CD4-positive, alpha-beta T cell (primary cell): ENCODE results near the gene MTOR. TPM values are rescaled to one million over a fixed set of nuclear protein-coding genes. Genes with fewer than 3 reads are reported as not detected.

Experiments used
- ATAC-seq: fragments of 200-7000 bp; cut with Tn5 transposase; one replicate; pipeline ENCODE4 v1.10.0; 2022; ENCODE audit warnings: mild to moderate bottlenecking; ENCODE audit not compliant: poor library complexity
- CTCF ChIA-PET: fragments of 350-600 bp; sonication (Branson Sonifier 250); formaldehyde crosslinking; loops from one replicate; lab custom pipeline; 2021; ENCODE audit warnings: antibody characterized with exemption, inconsistent platforms; lab: Charles Lee
- POLR2A ChIA-PET: fragments of 350-600 bp; sonication (Branson Sonifier 250); formaldehyde crosslinking; loops from one replicate; lab custom pipeline; 2021; ENCODE audit warnings: antibody characterized with exemption, inconsistent platforms; lab: Charles Lee
- DNase-seq, 14 experiments: peaks; one replicate each; pipeline ENCODE4 v3.0.0-alpha.2; 2013 to 2020; ENCODE audit warnings: mixed read lengths in 2 of 14
- H3K27ac ChIP-seq, 2 donors: one replicate each; pipeline versions ENCODE4 v1.5.1 to v1.7.0; 2013; ENCODE audit warnings: low read length in 2 of 2, low read depth in 1 of 2, mild to moderate bottlenecking in 1 of 2
- H3K27me3 ChIP-seq, 2 experiments: 1 replicate in 1 of 2; 2 replicates in 1 of 2; pipeline versions ENCODE4 v1.6.1 to v1.7.0; 2013; ENCODE audit warnings: low read length in 2 of 2, control low read depth in 1 of 2, mild to moderate bottlenecking in 1 of 2, moderate library complexity in 1 of 2; ENCODE audit not compliant: insufficient read depth in 2 of 2, control insufficient read depth in 1 of 2
- H3K36me3 ChIP-seq: one replicate; pipeline ENCODE4 v1.6.1; 2013; ENCODE audit warnings: low read length, control low read depth; ENCODE audit not compliant: insufficient read depth
- H3K4me1 ChIP-seq: one replicate; pipeline ENCODE4 v1.6.1; 2013; ENCODE audit warnings: low read length, control low read depth; ENCODE audit not compliant: insufficient read depth
- H3K4me3 ChIP-seq: one replicate; pipeline ENCODE4 v1.5.1; 2013; ENCODE audit warnings: mild to moderate bottlenecking, low read length, moderate library complexity
- H3K9me3 ChIP-seq, 2 experiments: 1 replicate in 1 of 2; 2 replicates in 1 of 2; pipeline versions ENCODE4 v1.6.1 to v1.7.0; 2013; ENCODE audit warnings: low read length in 2 of 2, mild to moderate bottlenecking in 2 of 2, control low read depth in 1 of 2, moderate library complexity in 1 of 2; ENCODE audit not compliant: control insufficient read depth in 1 of 2, insufficient read depth in 1 of 2
- H3K27ac Mint-ChIP-seq: one replicate; pipeline ENCODE4 v1.8.0; 2020; ENCODE audit warnings: mixed read lengths
- H3K27me3 Mint-ChIP-seq: one replicate; pipeline ENCODE4 v1.8.0; 2021; ENCODE audit warnings: mixed read lengths
- H3K36me3 Mint-ChIP-seq: one replicate; pipeline ENCODE4 v1.8.0; 2021; ENCODE audit warnings: low read depth, mixed read lengths
- H3K4me1 Mint-ChIP-seq: one replicate; pipeline ENCODE4 v1.8.0; 2021; ENCODE audit warnings: low read depth, mixed read lengths
- H3K4me3 Mint-ChIP-seq: one replicate; pipeline ENCODE4 v1.8.0; 2020; ENCODE audit warnings: mild to moderate bottlenecking, mixed read lengths
- H3K9me3 Mint-ChIP-seq: one replicate; pipeline ENCODE4 v1.8.0; 2020; ENCODE audit warnings: mixed read lengths
- intact Hi-C, 2 experiments: fragments of 100-400 bp; cut with DNase I in 1 of 2; cut with micrococcal nuclease in 1 of 2; formaldehyde crosslinking; loops; one replicate each; pipeline versions ENCODE4 v1.15.1 to v1.9.0; 2023 to 2025; cut with DNase I, micrococcal nuclease
- total RNA-seq, 174 experiments: library from RNA in 2 of 174; stranded (reverse) in 2 of 174; gene quantifications; one replicate each; pipeline ENCODE4 v1.2.3 and lab custom pipeline; 2021 to 2026
- TF ChIP-seq, protein P1 (sequence below): fragments of 200-600 bp; IDR thresholded peaks from one replicate; pipeline ENCODE4 v1.8.0; 2022; ENCODE audit warnings: antibody characterized with exemption, mild to moderate bottlenecking

MTOR gene
- total RNA-seq, 2 experiments from 2014 or later = 27.3 to 28.9 TPM

DNA sequence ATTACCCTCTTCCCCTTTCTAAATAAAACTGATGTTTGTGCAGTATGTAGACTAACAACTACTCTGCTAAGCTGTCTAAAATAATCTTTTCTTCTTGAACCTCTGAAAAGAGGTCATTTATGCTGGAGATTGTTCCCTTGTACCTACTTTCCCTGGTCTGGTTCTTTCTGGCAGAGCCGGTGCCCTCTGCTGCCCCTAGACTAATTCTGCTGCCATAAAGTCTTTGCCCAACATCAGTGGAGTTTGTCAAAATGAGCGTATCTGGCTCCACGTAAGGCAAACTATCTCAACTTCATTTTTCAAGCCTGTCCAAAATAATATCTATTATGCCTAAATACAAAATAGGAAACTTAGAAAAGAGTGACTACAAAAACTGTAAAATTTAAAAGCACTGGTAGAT, 104.1 kb downstream of the MTOR start:
- H3K9me3 ChIP-seq = no peaks in the 10 kb centered on the region
- no peak overlapping the region for H3K27ac Mint-ChIP-seq
- no peak overlapping the region for H3K27ac ChIP-seq
- H3K4me1 ChIP-seq = no peaks in the 10 kb centered on the region
- H3K9me3 Mint-ChIP-seq = no peaks in the 10 kb centered on the region
- no peak overlapping the region for H3K4me3 Mint-ChIP-seq
- peaks cover 72% of the 10 kb centered on the region for H3K36me3 Mint-ChIP-seq
- H3K4me1 Mint-ChIP-seq = peaks cover 5% of the 10 kb centered on the region
- peaks cover 37% of the 10 kb centered on the region for H3K36me3 ChIP-seq
- H3K27me3 Mint-ChIP-seq = no peaks in the 10 kb centered on the region
- ATAC-seq (no peak), DNase-seq (no peak)
- ChIA-PET POLR2A (no interaction called here), CTCF (no interaction called here)
- H3K27me3 ChIP-seq = no peaks in the 10 kb centered on the region
- no peak overlapping the region for H3K4me3 ChIP-seq
- intact Hi-C loops = no loop called here
- TF ChIP-seq, protein P1, sequence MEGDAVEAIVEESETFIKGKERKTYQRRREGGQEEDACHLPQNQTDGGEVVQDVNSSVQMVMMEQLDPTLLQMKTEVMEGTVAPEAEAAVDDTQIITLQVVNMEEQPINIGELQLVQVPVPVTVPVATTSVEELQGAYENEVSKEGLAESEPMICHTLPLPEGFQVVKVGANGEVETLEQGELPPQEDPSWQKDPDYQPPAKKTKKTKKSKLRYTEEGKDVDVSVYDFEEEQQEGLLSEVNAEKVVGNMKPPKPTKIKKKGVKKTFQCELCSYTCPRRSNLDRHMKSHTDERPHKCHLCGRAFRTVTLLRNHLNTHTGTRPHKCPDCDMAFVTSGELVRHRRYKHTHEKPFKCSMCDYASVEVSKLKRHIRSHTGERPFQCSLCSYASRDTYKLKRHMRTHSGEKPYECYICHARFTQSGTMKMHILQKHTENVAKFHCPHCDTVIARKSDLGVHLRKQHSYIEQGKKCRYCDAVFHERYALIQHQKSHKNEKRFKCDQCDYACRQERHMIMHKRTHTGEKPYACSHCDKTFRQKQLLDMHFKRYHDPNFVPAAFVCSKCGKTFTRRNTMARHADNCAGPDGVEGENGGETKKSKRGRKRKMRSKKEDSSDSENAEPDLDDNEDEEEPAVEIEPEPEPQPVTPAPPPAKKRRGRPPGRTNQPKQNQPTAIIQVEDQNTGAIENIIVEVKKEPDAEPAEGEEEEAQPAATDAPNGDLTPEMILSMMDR = no peak

DNA sequence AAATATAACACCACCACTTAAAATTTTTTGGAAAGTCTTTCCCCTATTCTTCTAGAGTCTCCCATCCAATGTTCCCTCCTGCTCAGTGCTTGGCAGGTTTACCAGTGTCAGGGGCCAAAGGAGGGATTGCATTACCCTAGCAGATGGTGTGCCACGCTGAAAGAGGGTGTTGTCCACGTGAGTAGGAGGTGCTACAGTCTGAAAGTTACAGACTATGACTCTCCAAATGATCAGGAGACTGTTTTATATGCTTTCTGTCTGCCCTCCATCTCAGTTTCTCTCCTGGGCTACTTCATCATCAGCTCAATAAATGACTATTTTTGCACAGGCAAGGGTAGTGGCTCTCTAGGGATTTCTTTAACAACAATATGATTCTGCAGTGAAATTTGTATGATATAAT, 104.5 kb downstream of the MTOR start:
- DNase-seq (no peak), ATAC-seq (no peak)
- peaks cover 72% of the 10 kb centered on the region for H3K36me3 Mint-ChIP-seq
- peaks cover 5% of the 10 kb centered on the region for H3K4me1 Mint-ChIP-seq
- TF ChIP-seq, protein P1 = no peak
- H3K4me1 ChIP-seq = no peaks in the 10 kb centered on the region
- H3K27me3 Mint-ChIP-seq = no peaks in the 10 kb centered on the region
- no peaks in the 10 kb centered on the region for H3K27me3 ChIP-seq
- no peaks in the 10 kb centered on the region for H3K9me3 ChIP-seq
- peaks cover 41% of the 10 kb centered on the region for H3K36me3 ChIP-seq
- no peak overlapping the region for H3K4me3 Mint-ChIP-seq
- H3K9me3 Mint-ChIP-seq = no peaks in the 10 kb centered on the region
- no peak overlapping the region for H3K4me3 ChIP-seq
- CTCF ChIA-PET = no interaction called here
- intact Hi-C loops = no loop called here
- H3K27ac ChIP-seq = no peak overlapping the region
- POLR2A ChIA-PET = no interaction called here
- H3K27ac Mint-ChIP-seq = no peak overlapping the region

DNA sequence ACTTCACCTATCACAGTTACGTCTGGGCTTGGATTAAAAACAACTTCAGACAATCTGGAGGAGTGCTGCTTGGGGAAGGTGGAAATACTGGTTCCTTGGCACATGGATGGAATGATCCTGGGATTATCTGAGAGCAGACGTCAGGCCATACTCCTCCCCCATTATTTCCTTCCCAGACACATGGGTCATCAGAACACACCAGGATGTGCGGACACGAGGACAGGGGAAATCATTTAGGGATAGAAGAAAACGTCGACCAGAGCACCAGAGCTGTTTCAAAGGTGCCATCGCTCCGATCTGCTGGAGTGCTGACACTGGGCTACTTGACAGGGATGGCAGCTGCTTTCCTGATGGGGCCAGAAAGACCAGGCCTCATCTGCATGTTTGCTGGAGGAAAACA, 105.0 kb downstream of the MTOR start:
- H3K36me3 ChIP-seq = peaks cover 46% of the 10 kb centered on the region
- no peaks in the 10 kb centered on the region for H3K9me3 ChIP-seq
- Mint-ChIP-seq H3K4me1 (peaks cover 5% of the 10 kb centered on the region), H3K36me3 (peaks cover 74% of the 10 kb centered on the region), H3K27me3 (no peaks in the 10 kb centered on the region), H3K4me3 (no peak overlapping the region), H3K27ac (no peak overlapping the region), H3K9me3 (no peaks in the 10 kb centered on the region)
- no peaks in the 10 kb centered on the region for H3K27me3 ChIP-seq
- no peak overlapping the region for H3K27ac ChIP-seq
- intact Hi-C loops = no loop called here
- no peak for DNase-seq
- TF ChIP-seq, protein P1 = no peak
- no peaks in the 10 kb centered on the region for H3K4me1 ChIP-seq
- ChIA-PET POLR2A (no interaction called here), CTCF (no interaction called here)
- H3K4me3 ChIP-seq = no peak overlapping the region
- no peak for ATAC-seq
